GM12878 (cell line): ENCODE data around the gene SNRPD3.
"Not testable (repeated sequence)": the region's sequence is repeated elsewhere in the genome, so short reads cannot be mapped to it uniquely, and the experiment has no call there.

Experiments used
- BHLHE40 ChIP-seq, 2 experiments: fragments of 450-650 bp in 1 of 2; IDR thresholded peaks; 2 replicates each; pipeline ENCODE4 v1.6.1; 2011 to 2017; ENCODE audit warnings: low read depth in 2 of 2, borderline replicate concordance in 1 of 2, improper control_type of control experiment in 1 of 2, low read length in 1 of 2, mild to moderate bottlenecking in 1 of 2
- CHD4 ChIP-seq: fragments of 200-600 bp; sonication (generic); IDR thresholded peaks from 2 replicates; pipeline ENCODE4 v1.6.1; 2016; ENCODE audit warnings: mild to moderate bottlenecking
- GABPA ChIP-seq: IDR thresholded peaks from 2 replicates; pipeline ENCODE4 v1.6.1; 2014; ENCODE audit warnings: antibody characterized with exemption, low read depth, mild to moderate bottlenecking, inconsistent platforms
- HDAC2 ChIP-seq: fragments of 200-600 bp; sonication (generic); IDR thresholded peaks from 2 replicates; pipeline ENCODE4 v1.6.1; 2017
- NFYA ChIP-seq: IDR thresholded peaks from 2 replicates; pipeline ENCODE4 v1.6.1; 2011; ENCODE audit warnings: low read depth, mild to moderate bottlenecking, low read length, improper control_type of control experiment, borderline replicate concordance
- POLR2A ChIP-seq: IDR thresholded peaks from 2 replicates; pipeline ENCODE4 v1.6.1; 2011; ENCODE audit warnings: low read depth, mild to moderate bottlenecking, low read length
- RAD21 ChIP-seq: IDR thresholded peaks from 2 replicates; pipeline ENCODE4 v1.6.1; 2011; ENCODE audit warnings: mild to moderate bottlenecking, low read depth, low read length, moderate library complexity; ENCODE audit not compliant: insufficient read depth
- SMARCA5 ChIP-seq: fragments of 450-650 bp; IDR thresholded peaks from 2 replicates; pipeline ENCODE4 v1.6.1; 2017; ENCODE audit warnings: mild to moderate bottlenecking
- TAF1 ChIP-seq: IDR thresholded peaks from 2 replicates; pipeline ENCODE4 v1.6.1; 2011; ENCODE audit warnings: mild to moderate bottlenecking, low read depth, low read length, borderline replicate concordance
- TF ChIP-seq, protein P1 (sequence below): IDR thresholded peaks from 2 replicates; pipeline ENCODE4 v1.6.1; 2011; ENCODE audit warnings: low read depth, low read length, improper control_type of control experiment, borderline replicate concordance
- TF ChIP-seq, protein P2 (sequence below): IDR thresholded peaks from 2 replicates; pipeline ENCODE4 v1.6.1; 2012; ENCODE audit warnings: low read depth, low read length, improper control_type of control experiment
- TF ChIP-seq, protein P3 (sequence below), 3 experiments: IDR thresholded peaks in 2 of 3; conservative IDR thresholded peaks in 1 of 3; 2 replicates each; pipeline ENCODE4 v1.5.1; 2011; ENCODE audit warnings: low read depth in 3 of 3, low read length in 3 of 3, mild to moderate bottlenecking in 3 of 3, control low read depth in 2 of 3, moderate library complexity in 2 of 3, inconsistent platforms in 1 of 3, mixed read lengths in 1 of 3; ENCODE audit not compliant: control insufficient read depth in 2 of 3, insufficient read depth in 1 of 3; ENCODE audit errors: extremely low read depth in 1 of 3

- not testable (repeated sequence) for TF ChIP-seq TAF1; RAD21; HDAC2; SMARCA5; BHLHE40 (IDR thresholded peaks at IDR 0.05; ENCODE audit: borderline replicate concordance in 1 of 2, low read depth in 2 of 2, low read length in 1 of 2); NFYA; POLR2A; CHD4; GABPA
- TF ChIP-seq, protein P1, sequence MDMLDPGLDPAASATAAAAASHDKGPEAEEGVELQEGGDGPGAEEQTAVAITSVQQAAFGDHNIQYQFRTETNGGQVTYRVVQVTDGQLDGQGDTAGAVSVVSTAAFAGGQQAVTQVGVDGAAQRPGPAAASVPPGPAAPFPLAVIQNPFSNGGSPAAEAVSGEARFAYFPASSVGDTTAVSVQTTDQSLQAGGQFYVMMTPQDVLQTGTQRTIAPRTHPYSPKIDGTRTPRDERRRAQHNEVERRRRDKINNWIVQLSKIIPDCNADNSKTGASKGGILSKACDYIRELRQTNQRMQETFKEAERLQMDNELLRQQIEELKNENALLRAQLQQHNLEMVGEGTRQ, result not testable (repeated sequence)
- TF ChIP-seq, protein P2, sequence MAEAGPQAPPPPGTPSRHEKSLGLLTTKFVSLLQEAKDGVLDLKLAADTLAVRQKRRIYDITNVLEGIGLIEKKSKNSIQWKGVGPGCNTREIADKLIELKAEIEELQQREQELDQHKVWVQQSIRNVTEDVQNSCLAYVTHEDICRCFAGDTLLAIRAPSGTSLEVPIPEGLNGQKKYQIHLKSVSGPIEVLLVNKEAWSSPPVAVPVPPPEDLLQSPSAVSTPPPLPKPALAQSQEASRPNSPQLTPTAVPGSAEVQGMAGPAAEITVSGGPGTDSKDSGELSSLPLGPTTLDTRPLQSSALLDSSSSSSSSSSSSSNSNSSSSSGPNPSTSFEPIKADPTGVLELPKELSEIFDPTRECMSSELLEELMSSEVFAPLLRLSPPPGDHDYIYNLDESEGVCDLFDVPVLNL, result not testable (repeated sequence)
- TF ChIP-seq, protein P3, sequence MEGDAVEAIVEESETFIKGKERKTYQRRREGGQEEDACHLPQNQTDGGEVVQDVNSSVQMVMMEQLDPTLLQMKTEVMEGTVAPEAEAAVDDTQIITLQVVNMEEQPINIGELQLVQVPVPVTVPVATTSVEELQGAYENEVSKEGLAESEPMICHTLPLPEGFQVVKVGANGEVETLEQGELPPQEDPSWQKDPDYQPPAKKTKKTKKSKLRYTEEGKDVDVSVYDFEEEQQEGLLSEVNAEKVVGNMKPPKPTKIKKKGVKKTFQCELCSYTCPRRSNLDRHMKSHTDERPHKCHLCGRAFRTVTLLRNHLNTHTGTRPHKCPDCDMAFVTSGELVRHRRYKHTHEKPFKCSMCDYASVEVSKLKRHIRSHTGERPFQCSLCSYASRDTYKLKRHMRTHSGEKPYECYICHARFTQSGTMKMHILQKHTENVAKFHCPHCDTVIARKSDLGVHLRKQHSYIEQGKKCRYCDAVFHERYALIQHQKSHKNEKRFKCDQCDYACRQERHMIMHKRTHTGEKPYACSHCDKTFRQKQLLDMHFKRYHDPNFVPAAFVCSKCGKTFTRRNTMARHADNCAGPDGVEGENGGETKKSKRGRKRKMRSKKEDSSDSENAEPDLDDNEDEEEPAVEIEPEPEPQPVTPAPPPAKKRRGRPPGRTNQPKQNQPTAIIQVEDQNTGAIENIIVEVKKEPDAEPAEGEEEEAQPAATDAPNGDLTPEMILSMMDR (IDR thresholded peaks at IDR 0.05 in 2 of 3, conservative IDR thresholded peaks at IDR 0.05 in 1 of 3; ENCODE audit: control insufficient read depth in 2 of 3, extremely low read depth in 1 of 3, insufficient read depth in 1 of 3, low read depth in 3 of 3, low read length in 3 of 3), result not testable (repeated sequence)
Measured at GRCh38 chr22:24602105-24602749, 46.4 kb downstream of the SNRPD3 start.
